Measurements from ENCODE around the gene CRHR2. TPM values are rescaled to one million over a fixed set of nuclear protein-coding genes. Genes with fewer than 3 reads are reported as not detected.

CRHR2 gene
- total and polyA plus RNA-seq, 2 experiments from 2014 or later, result 0.14 to 1.4 TPM

DNA sequence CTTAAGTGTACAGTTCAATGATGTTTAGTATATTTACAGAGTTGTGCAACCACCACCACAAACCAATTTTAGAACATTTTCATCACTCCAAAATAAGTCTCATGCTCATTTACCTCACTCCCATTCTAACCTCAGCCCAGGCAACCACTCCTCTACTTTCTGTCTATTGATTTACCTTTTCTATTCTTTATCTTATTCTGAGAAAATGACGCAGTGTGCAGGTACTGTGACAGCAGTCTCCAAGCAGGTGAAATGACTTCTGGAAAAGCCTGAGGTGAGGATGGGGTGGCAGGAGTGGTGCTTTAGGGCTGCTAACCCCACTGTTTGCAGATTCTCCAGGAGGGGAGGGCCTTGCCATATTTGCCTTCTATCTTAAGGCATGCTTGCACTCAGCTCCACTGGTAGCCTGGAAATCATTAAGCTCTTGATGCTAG lies 48.0 kb downstream of the CRHR2 start:
- H3K36me3 Mint-ChIP-seq (ENCODE audit: low read depth), result peaks cover 73% of the 10 kb centered on the region
- H3K9me3 Mint-ChIP-seq, result no peaks in the 10 kb centered on the region
- H3K9me2 ChIP-seq (ENCODE audit: insufficient read depth), result no peaks in the 10 kb centered on the region
- H3K4me1 ChIP-seq (ENCODE audit: insufficient read depth), result no peaks in the 10 kb centered on the region
- H3K27me3 ChIP-seq (ENCODE audit: insufficient read depth), result no peaks in the 10 kb centered on the region
- DNase-seq (ENCODE audit: low spot score) (no peak), ATAC-seq (no peak)
- TF ChIP-seq POLR2AphosphoS5 (IDR thresholded peaks at IDR 0.05; ENCODE audit: low read depth) (peak; percentile 35; the same call in 1 of the 2 replicates), ZNF114 (CRISPR knock-in tag; IDR thresholded peaks at IDR 0.05) (no peak), EZH2phosphoT487 (IDR thresholded peaks at IDR 0.05; ENCODE audit: unreplicated experiment) (no peak), ZNF331 (CRISPR knock-in tag; IDR thresholded peaks at IDR 0.05; ENCODE audit: low read depth) (no peak), NANOG (IDR thresholded peaks at IDR 0.05; ENCODE audit: borderline replicate concordance) (no peak)
- TF ChIP-seq, protein P1, sequence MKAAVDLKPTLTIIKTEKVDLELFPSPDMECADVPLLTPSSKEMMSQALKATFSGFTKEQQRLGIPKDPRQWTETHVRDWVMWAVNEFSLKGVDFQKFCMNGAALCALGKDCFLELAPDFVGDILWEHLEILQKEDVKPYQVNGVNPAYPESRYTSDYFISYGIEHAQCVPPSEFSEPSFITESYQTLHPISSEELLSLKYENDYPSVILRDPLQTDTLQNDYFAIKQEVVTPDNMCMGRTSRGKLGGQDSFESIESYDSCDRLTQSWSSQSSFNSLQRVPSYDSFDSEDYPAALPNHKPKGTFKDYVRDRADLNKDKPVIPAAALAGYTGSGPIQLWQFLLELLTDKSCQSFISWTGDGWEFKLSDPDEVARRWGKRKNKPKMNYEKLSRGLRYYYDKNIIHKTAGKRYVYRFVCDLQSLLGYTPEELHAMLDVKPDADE (IDR thresholded peaks at IDR 0.05), result no peak
- TF ChIP-seq, protein P2, sequence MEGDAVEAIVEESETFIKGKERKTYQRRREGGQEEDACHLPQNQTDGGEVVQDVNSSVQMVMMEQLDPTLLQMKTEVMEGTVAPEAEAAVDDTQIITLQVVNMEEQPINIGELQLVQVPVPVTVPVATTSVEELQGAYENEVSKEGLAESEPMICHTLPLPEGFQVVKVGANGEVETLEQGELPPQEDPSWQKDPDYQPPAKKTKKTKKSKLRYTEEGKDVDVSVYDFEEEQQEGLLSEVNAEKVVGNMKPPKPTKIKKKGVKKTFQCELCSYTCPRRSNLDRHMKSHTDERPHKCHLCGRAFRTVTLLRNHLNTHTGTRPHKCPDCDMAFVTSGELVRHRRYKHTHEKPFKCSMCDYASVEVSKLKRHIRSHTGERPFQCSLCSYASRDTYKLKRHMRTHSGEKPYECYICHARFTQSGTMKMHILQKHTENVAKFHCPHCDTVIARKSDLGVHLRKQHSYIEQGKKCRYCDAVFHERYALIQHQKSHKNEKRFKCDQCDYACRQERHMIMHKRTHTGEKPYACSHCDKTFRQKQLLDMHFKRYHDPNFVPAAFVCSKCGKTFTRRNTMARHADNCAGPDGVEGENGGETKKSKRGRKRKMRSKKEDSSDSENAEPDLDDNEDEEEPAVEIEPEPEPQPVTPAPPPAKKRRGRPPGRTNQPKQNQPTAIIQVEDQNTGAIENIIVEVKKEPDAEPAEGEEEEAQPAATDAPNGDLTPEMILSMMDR (conservative IDR thresholded peaks at IDR 0.05; ENCODE audit: low read depth in 2 of 2), result no peak
- TF ChIP-seq, protein P3, sequence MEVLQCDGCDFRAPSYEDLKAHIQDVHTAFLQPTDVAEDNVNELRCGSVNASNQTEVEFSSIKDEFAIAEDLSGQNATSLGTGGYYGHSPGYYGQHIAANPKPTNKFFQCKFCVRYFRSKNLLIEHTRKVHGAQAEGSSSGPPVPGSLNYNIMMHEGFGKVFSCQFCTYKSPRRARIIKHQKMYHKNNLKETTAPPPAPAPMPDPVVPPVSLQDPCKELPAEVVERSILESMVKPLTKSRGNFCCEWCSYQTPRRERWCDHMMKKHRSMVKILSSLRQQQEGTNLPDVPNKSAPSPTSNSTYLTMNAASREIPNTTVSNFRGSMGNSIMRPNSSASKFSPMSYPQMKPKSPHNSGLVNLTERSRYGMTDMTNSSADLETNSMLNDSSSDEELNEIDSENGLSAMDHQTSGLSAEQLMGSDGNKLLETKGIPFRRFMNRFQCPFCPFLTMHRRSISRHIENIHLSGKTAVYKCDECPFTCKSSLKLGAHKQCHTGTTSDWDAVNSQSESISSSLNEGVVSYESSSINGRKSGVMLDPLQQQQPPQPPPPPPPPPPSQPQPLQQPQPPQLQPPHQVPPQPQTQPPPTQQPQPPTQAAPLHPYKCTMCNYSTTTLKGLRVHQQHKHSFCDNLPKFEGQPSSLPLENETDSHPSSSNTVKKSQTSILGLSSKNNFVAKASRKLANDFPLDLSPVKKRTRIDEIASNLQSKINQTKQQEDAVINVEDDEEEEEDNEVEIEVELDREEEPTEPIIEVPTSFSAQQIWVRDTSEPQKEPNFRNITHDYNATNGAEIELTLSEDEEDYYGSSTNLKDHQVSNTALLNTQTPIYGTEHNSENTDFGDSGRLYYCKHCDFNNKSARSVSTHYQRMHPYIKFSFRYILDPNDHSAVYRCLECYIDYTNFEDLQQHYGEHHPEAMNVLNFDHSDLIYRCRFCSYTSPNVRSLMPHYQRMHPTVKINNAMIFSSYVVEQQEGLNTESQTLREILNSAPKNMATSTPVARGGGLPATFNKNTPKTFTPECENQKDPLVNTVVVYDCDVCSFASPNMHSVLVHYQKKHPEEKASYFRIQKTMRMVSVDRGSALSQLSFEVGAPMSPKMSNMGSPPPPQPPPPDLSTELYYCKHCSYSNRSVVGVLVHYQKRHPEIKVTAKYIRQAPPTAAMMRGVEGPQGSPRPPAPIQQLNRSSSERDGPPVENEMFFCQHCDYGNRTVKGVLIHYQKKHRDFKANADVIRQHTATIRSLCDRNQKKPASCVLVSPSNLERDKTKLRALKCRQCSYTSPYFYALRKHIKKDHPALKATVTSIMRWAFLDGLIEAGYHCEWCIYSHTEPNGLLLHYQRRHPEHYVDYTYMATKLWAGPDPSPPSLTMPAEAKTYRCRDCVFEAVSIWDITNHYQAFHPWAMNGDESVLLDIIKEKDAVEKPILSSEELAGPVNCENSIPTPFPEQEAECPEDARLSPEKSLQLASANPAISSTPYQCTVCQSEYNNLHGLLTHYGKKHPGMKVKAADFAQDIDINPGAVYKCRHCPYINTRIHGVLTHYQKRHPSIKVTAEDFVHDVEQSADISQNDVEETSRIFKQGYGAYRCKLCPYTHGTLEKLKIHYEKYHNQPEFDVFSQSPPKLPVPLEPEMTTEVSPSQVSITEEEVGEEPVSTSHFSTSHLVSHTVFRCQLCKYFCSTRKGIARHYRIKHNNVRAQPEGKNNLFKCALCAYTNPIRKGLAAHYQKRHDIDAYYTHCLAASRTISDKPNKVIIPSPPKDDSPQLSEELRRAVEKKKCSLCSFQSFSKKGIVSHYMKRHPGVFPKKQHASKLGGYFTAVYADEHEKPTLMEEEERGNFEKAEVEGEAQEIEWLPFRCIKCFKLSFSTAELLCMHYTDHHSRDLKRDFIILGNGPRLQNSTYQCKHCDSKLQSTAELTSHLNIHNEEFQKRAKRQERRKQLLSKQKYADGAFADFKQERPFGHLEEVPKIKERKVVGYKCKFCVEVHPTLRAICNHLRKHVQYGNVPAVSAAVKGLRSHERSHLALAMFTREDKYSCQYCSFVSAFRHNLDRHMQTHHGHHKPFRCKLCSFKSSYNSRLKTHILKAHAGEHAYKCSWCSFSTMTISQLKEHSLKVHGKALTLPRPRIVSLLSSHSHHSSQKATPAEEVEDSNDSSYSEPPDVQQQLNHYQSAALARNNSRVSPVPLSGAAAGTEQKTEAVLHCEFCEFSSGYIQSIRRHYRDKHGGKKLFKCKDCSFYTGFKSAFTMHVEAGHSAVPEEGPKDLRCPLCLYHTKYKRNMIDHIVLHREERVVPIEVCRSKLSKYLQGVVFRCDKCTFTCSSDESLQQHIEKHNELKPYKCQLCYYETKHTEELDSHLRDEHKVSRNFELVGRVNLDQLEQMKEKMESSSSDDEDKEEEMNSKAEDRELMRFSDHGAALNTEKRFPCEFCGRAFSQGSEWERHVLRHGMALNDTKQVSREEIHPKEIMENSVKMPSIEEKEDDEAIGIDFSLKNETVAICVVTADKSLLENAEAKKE (CRISPR knock-in tag; IDR thresholded peaks at IDR 0.05), result no peak
- TF ChIP-seq, protein P4, sequence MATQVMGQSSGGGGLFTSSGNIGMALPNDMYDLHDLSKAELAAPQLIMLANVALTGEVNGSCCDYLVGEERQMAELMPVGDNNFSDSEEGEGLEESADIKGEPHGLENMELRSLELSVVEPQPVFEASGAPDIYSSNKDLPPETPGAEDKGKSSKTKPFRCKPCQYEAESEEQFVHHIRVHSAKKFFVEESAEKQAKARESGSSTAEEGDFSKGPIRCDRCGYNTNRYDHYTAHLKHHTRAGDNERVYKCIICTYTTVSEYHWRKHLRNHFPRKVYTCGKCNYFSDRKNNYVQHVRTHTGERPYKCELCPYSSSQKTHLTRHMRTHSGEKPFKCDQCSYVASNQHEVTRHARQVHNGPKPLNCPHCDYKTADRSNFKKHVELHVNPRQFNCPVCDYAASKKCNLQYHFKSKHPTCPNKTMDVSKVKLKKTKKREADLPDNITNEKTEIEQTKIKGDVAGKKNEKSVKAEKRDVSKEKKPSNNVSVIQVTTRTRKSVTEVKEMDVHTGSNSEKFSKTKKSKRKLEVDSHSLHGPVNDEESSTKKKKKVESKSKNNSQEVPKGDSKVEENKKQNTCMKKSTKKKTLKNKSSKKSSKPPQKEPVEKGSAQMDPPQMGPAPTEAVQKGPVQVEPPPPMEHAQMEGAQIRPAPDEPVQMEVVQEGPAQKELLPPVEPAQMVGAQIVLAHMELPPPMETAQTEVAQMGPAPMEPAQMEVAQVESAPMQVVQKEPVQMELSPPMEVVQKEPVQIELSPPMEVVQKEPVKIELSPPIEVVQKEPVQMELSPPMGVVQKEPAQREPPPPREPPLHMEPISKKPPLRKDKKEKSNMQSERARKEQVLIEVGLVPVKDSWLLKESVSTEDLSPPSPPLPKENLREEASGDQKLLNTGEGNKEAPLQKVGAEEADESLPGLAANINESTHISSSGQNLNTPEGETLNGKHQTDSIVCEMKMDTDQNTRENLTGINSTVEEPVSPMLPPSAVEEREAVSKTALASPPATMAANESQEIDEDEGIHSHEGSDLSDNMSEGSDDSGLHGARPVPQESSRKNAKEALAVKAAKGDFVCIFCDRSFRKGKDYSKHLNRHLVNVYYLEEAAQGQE (IDR thresholded peaks at IDR 0.05; ENCODE audit: unreplicated experiment), result no peak
- no peaks in the 10 kb centered on the region for H3K27me3 Mint-ChIP-seq (ENCODE audit: insufficient read depth, low read depth, poor library complexity)
- H3K4me3 Mint-ChIP-seq, result no peak overlapping the region
- H3K27ac ChIP-seq (ENCODE audit: low read depth), result no peak overlapping the region
- no peaks in the 10 kb centered on the region; the same call in 2 of the 3 replicates for H3K4me1 Mint-ChIP-seq
- H3K4me2 ChIP-seq, result no peak overlapping the region
- no peak overlapping the region for H2AFZ ChIP-seq
- H3K79me2 ChIP-seq (replicated peaks; ENCODE audit: insufficient read depth), result peaks cover 21% of the 10 kb centered on the region
- H3K27ac Mint-ChIP-seq, result no peak overlapping the region
- H4K20me1 ChIP-seq (replicated peaks; ENCODE audit: insufficient read depth), result peaks cover 14% of the 10 kb centered on the region; the same call in 1 of the 2 replicates
- 0 out of 2 replicates have a peak, but pooled peaks cover 10% of the 10 kb centered on the region for H3F3A ChIP-seq (replicated peaks; ENCODE audit: low read depth)
- H3K4me3 ChIP-seq, result no peak overlapping the region
- peaks cover 69% of the 10 kb centered on the region for H3K36me3 ChIP-seq (ENCODE audit: insufficient read depth)

All from GM23338 (cell line).